HUDEP-2 (cell line): ENCODE results near the gene ARMC2.
"Not testable (repeated sequence)": the region's sequence is repeated elsewhere in the genome, so short reads cannot be mapped to it uniquely, and the experiment has no call there.

Source experiments
- DNase-seq, 76 experiments: peaks; one replicate each; lab custom pipeline; 2025; ENCODE audit not compliant: unreplicated experiment in 76 of 76; lab: John Stamatoyannopoulos, UW

The ARMC2 gene

DNA sequence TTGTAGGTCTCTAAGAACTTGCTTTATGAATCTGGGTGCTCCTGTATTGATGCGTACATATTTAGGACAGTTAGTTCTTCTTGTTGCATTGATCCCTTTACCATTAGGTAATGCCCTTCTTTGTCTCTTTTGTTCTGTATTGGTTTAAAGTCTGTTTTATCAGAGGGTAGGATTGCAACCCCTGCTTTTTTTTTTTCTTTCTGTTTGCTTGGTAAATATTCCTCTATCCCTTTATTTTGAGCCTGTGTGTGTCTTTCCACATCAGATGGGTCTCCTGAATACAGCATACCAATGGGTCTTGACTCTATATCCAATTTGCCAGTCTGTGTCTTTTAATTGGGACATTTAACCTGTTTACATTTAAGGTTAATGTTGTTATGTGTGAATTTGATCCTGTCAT is 130.4 kb downstream of the ARMC2 start:
- DNase-seq: not testable (repeated sequence)

- DNase-seq: no peak
These were observed 134.2 kb downstream of the ARMC2 start for GRCh38 chr6:108982154-108983113.

- DNase-seq: no peak
These were observed 134.9 kb downstream of the ARMC2 start for GRCh38 chr6:108983151-108983550.

DNA sequence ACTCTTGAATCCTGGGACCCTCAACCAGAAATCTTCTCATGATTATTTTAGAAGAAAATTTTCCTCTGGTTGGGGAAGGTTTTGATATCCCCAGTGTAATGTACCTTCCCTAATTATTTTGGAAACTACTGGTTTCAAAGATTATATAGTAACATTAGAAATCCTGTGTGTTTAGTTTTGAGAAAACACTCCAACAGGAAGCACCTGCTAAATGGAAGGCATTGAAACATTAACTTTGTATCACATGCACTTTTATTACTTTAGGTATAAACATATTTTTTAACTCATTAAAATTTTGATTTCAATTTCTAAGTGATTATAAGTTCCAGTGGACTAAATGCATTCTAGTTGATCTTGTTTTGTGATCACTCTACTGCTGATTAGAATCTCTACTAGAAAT is 137.1 kb downstream of the ARMC2 start:
- DNase-seq: no peak

DNA sequence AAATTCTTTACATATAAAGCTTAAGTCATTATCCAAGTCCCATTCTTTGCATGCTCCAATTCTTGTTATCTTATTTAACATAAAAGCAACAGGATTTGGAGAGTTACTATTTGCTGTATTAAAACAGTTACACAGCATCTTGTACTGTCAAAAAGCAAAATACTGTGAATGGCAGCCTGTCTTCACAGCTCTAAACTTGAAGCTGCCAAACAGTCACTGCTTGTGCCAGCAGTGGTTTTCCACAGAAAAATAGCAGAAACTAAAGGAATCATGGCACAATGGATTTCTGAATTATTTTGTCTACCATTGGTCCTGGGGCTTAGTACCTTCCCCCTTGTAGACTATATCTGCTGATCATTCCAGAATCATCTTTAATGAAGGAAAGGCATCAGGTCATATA is 138.9 kb downstream of the ARMC2 start:
- DNase-seq: no peak

GRCh38 chr6:108988296-108988695 is 140.1 kb downstream of the ARMC2 start:
- DNase-seq: no peak

DNA sequence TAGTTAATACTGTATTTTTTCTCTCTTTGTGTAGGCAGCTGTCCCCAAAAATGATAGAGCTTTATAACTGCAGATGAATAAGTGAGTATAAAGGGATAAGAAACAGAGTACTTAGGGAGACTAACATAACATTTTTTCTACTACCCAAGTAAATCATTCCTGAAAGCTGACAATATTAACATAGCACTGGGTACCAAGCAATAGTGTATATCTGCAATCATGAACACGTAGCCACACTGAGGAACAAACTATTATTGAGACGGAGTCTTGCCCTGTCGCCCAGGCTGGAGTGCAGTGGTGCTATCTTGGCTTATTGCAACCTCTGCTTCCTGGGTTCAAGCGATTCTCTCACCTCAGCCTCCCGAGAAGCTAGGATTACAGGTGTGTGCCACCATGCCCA is 140.5 kb downstream of the ARMC2 start:
- DNase-seq: no peak

DNA sequence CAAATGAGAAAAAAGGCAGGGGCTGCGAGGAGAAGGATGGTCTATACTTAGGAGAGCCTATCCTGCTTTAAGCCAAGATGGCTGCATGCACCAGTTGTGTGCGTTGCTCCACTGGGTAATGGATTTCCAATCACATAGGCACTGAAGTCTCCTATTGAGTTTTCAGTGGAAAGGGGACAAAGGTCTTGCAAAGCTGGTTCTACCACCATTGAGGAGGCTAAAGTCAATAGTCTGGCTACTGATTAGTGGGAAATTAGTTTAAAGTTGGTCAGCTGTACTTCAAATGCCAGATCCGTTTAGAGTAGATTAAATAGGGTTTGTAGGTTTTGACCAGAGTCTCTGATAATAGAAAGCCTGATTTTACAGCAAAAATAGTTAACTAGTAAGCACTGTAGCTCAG is 141.5 kb downstream of the ARMC2 start:
- no peak for DNase-seq

DNA sequence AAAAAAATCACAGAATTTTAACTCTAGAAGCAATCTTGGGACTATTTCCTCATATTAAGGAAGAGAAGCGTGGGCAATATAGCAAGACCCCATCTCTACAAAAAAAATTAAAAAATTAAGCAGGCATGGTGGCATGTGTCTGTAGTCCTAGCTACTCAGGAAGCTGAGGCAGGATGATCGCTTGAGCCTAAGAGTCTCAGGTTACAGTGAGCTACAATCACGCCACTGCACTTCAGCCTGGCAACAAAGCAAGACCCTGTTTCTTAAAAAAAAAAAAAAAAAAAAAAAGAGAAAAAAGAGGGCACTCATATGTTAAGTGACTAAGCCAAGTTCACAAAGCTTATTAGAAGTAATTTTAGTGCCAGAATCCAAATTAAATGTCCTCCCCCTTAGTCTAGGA is 145.7 kb downstream of the ARMC2 start:
- DNase-seq: no peak

- no peak for DNase-seq
These were observed 147.1 kb downstream of the ARMC2 start for GRCh38 chr6:108995296-108995695.

- no peak for DNase-seq
These were observed 148.0 kb downstream of the ARMC2 start for GRCh38 chr6:108996208-108996607.

DNA sequence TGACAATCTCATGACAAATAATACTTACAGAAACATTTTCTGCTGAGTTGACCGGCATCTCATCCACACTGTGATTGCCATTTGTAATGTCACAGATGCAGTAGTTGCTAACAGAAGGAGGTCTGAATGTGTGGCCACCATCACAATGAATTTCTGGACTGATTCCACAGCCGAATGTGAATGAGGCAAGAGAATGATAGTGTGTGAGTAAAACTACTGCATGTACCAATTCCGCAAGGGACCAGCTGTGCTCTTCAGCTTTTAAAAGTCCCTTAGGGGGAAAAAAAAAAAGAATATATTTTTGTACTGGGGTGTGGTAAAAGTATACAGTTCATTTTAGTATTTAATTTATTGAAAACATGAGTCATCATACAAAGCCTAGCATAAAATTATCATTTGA is 150.3 kb downstream of the ARMC2 start:
- no peak for DNase-seq

GRCh38 chr6:108999428-108999827 is 151.2 kb downstream of the ARMC2 start:
- no peak for DNase-seq

DNA sequence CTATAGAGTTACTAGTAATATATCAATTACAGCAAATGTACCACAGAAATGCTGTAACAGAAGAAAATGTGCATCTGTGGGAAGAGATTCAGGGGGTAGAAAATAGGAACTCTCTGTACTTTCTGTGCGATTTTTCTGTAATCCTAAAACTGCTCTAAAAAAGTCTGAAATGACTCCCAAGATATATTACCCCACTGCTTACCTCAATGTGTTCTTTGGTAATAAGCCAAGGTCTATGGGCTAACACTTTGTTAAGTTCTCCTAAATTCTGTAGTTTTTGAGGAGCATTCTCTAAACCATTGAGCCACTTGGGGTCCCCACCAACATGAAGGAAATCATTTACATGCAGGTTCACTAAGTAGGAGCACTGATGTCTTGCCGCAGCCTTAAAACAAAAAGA is 152.1 kb downstream of the ARMC2 start:
- DNase-seq: no peak

DNA sequence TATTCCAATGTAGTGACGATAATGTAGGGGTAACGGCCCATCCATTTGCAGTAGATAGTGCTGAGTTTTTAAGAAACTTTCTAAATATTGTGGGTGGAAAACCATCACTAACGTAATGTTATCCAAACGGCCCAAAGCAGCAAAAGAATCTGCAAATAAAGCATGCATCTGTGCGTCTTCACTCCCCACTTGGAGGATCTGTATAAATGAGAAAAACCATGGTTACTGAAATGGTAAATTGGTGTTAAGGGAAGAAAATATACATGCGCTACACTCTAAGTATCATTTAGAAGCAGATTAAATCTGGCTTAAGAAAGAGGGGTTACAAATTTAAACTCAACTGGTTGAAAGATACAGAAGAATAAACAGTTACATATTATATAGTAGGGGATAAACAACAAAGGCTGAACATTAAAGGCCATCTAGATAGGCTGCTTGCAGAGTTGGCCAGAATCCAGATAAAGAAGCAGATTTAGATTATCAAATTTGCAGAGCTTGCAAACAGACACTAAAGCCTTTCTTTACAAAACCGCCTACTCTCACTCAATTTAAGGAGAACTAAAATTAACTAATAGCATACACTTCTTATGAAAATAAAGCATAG is 153.2 kb downstream of the ARMC2 start:
- DNase-seq: peak in 2 of 76 experiments; percentile 10 to 14

DNA sequence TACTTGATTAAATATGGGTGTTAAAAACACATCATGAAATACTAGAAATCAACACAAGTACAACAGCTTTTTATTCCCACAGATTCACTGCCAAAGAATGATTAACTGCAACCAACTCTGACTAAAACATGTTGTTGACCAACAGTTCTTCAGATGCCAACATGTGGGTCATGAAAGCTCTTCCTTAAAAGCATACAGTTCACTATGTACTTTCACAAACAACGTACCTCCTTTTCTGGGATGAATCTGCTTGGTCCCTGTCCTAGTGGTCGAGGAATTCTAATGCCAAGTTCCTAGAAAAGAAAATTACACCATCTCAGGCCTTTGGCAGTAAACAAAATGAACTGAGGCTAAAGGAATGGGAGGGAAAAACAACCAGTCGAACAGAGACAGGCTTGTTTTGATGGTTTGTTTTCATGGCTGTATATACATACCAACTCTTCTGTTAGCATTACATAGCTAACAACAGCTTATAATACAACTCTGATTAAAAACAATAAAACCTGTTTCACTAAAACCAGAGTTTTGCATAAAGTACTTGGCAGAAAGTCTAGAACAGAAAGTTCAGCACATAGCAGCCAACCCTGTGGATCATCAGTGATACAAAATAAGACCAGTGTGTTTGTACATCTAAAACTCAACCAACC is 154.0 kb downstream of the ARMC2 start:
- no peak for DNase-seq

DNA sequence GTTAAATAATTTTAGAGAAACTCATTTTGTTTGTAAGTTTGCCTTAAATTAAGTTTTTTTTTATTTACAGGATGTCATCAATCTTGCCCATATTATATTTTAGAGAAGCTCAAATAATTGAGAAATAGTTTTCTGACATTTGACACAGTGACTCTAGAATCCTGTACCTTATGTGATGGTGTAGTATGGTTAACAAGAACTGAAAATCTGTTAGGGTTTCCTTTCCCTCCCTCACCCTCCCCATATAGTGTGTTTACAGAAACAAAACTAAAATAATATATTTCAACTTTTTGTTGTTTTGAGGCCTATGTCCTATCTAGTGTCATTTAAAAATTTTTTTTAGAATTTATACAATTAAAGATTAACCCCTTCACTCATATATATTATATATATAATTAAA is 154.7 kb downstream of the ARMC2 start:
- no peak for DNase-seq

DNA sequence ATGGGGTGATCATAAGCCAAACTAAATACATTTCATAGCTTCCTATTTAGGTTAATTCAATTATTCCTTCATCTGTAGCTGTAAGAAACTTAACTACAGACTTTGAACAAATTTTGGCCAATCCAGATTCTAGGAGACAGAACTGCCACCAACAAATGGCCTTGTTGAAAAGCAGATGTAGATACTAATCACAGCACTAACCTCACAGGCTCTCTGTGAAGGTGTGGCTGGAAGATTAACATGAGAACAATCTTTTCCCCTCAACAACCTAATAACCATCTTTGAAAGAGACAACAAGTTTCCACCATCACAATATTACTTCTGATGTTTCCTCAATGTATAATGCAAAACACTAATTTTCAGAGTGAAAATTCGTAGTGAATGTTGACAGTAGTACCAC is 158.6 kb downstream of the ARMC2 start:
- DNase-seq: peak in 7 of 76 experiments; percentile 4 to 32 (median 21)

DNA sequence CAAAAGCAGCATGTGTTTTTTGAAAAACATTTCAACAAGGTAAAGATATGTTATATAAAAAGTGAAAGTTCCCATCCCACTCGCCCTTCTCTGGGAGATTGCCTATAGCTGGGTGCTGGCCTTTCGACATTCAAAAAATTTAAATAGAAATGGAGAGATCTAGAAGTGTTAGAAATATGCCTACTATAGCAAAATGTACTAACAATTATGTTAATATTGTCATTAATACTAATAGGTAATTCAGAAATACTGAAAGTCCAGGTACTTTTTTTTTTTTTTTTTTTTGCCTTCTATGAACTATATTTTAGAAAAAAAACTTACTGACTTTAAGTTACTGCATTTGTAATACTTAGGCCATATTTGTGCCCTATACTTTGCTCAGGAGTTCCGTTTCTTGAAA is 159.3 kb downstream of the ARMC2 start:
- DNase-seq: no peak

DNA sequence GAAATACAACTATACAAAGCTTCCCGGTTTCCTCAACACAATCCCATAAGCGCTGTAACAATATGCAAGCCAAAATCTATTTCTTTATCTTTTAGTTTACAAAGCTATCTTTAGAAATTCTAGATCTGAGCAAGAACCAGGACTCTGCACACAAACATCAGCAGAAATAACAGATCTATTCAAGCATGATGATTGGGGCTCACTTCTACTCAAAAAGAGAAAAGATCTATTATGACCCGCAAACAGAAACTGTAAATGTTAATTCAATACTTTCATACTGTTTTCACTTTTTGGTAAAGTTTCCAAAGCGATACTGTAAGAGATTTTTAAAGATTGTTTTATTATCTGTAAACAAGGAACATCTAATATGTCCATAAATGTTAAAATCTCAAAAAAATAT is 159.8 kb downstream of the ARMC2 start:
- DNase-seq: no peak

DNA sequence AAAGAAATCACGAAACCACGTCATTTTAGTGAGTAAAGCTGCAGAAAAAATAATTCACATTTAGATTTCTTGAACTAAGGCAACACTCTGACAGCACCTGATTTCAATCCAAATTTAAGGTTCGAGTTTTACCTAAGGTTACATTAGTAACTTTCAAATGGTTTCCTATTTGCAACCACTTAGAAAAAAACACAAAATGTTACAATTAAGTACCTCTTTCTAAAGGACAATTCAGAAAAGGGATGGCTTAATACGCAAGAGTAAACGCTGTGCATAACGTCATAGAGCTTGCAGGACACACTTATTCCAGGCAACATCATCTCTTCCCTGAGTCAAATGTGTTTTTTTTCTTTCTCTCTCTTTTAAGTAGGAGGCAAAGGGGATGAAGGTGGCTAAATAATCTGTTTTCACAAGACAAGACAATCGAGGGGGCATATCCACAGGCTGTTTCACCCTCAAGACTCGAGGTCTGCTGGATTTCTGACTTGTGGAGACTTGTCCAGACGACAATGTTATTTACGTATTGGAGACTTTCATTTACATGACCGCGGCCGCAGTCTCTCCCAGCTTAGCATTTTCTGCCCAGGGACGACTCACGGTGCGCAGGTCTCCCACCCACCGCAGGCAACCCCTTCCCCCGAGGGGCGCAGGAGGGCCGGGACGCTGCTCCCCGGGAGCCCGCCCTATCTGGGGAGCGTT is 160.5 kb downstream of the ARMC2 start:
- peak in 21 of 76 experiments; percentile 20 to 64 (median 41) for DNase-seq
